22Rv1 (cell line): Measurements from ENCODE around the gene GTPBP4.

ENCODE experiments used
- H3K27ac ChIP-seq: fragments of 450-650 bp; 2 replicates; pipeline ENCODE4 v1.5.1; 2017
- CTCF ChIP-seq: fragments of 450-650 bp; IDR thresholded peaks from 2 replicates; pipeline ENCODE4 v1.5.1; 2017; ENCODE audit warnings: mild to moderate bottlenecking
- ZFX ChIP-seq: fragments of 450-650 bp; IDR thresholded peaks from 2 replicates; pipeline ENCODE4 v1.6.1; 2017; ENCODE audit warnings: antibody characterized with exemption, borderline replicate concordance

GTPBP4 gene

GRCh38 chr10:996031-996430 is 7.8 kb downstream of the GTPBP4 start:
- TF ChIP-seq CTCF: no peak
- no peak for TF ChIP-seq ZFX
- no peak overlapping the region for H3K27ac ChIP-seq

- no peak for TF ChIP-seq ZFX
- TF ChIP-seq CTCF: no peak
- no peak overlapping the region for H3K27ac ChIP-seq
Observed at GRCh38 chr10:997266-998022, 9.2 kb downstream of the GTPBP4 start.

- TF ChIP-seq ZFX: no peak
- no peak for TF ChIP-seq CTCF
- no peak overlapping the region for H3K27ac ChIP-seq
Observed at GRCh38 chr10:1002425-1003006, 14.3 kb downstream of the GTPBP4 start.

GRCh38 chr10:1003884-1004670 is 15.8 kb downstream of the GTPBP4 start:
- H3K27ac ChIP-seq: no peak overlapping the region
- TF ChIP-seq CTCF (no peak), ZFX (no peak)

- H3K27ac ChIP-seq: no peak overlapping the region
- TF ChIP-seq ZFX (no peak), CTCF (no peak)
Observed at GRCh38 chr10:1006573-1006972, 18.3 kb downstream of the GTPBP4 start.

- TF ChIP-seq ZFX: no peak
- TF ChIP-seq CTCF: no peak
- H3K27ac ChIP-seq: no peak overlapping the region
Observed at GRCh38 chr10:1007583-1007982, 19.3 kb downstream of the GTPBP4 start.
